NOMO-1 treated with DMSO at 0.1 percent for 48 hours (cell line): Measurements from ENCODE around the gene PYROXD2.

ENCODE experiments used
- DNase-seq: peaks from one replicate; lab custom pipeline; 2025; ENCODE audit not compliant: unreplicated experiment; lab: John Stamatoyannopoulos, UW

PYROXD2 gene

DNA sequence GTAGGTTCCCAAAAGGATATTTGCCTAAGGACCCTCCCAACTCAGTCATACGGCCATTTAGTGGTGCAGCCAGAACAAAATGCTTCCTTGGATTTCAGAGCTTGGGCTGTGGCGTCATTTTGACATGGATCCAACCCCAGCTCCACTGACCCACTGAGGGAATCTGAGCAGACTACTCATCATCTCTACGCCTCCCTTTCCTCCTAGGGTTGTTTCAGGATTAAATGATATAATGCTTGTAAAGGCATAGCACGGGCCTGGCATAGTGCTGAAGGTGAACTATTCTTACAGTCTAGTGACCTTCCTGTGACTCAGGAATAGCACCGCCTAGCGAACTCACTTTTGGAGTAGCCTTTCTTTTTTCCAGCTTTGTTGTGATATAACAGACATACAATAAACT, 76.7 kb downstream of the PYROXD2 start:
- no peak for DNase-seq

DNA sequence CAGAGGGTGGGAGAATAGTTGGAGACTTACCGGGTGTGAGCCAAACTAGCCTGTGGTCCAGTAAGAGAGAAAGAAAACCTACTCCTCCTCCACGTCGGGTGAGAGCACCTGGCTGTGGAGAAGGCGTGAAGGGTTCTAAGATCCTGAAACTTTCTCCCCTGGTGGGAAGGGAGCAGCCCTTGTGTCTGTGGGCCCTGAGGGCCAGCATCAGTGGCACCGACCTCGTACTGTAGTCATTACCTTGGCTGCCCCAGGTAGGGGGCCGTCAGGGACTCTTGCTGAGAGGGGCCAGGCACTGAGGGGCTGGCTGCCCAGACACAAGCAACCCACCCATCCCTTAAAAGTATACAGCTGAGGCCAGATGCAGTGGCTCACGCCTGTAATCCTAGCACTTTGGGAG, 77.5 kb downstream of the PYROXD2 start:
- no peak for DNase-seq
